Breast epithelium (tissue), 4 donors: ENCODE measurements around the gene MYBPH. TPM values are rescaled to one million over a fixed set of nuclear protein-coding genes. Genes with fewer than 3 reads are reported as not detected.

Source experiments
- DNase-seq, 2 donors: peaks; one replicate each; pipeline ENCODE4 v3.0.0-alpha.2; 2019; ENCODE audit warnings: low spot score in 2 of 2
- H3K27ac ChIP-seq, 2 donors: fragments of 200-600 bp; sonication (generic) in 1 of 2; one replicate each; pipeline ENCODE4 v1.5.1; 2016 to 2019; ENCODE audit warnings: mild to moderate bottlenecking in 1 of 2
- H3K27me3 ChIP-seq, 2 donors: fragments of 200-600 bp; sonication (generic) in 1 of 2; one replicate each; pipeline versions ENCODE4 v1.5.1 to v1.6.0; 2017 to 2019; ENCODE audit warnings: control low read depth in 1 of 2, mild to moderate bottlenecking in 1 of 2
- H3K36me3 ChIP-seq: fragments of 200-600 bp; one replicate; pipeline ENCODE4 v1.5.1; 2019
- H3K4me1 ChIP-seq, 2 donors: fragments of 200-600 bp; sonication (generic); one replicate each; pipeline ENCODE4 v1.5.1; 2016 to 2019; ENCODE audit warnings: control low read depth in 1 of 2
- H3K4me3 ChIP-seq, 3 donors: fragments of 200-600 bp; sonication (generic); 1 replicate in 2 of 3; 2 replicates in 1 of 3; pipeline ENCODE4 v1.5.1; 2016 to 2019; ENCODE audit warnings: mild to moderate bottlenecking in 3 of 3, moderate library complexity in 2 of 3
- H3K9me3 ChIP-seq, 2 donors: fragments of 200-600 bp; sonication (generic) in 1 of 2; one replicate each; pipeline ENCODE4 v1.5.1; 2016 to 2019; ENCODE audit warnings: control low read depth in 1 of 2
- POLR2A ChIP-seq: fragments of 450-650 bp; IDR thresholded peaks from one replicate; pipeline ENCODE4 v1.6.1; 2016; ENCODE audit warnings: antibody characterized with exemption, mild to moderate bottlenecking, moderate library complexity
- POLR2AphosphoS5 ChIP-seq, 3 donors: sonication (generic); formaldehyde crosslinking; IDR thresholded peaks; one replicate each; pipeline ENCODE4 v1.6.1; 2017; ENCODE audit warnings: antibody characterized with exemption in 3 of 3
- intact Hi-C: fragments of 100-400 bp; cut with DNase I; formaldehyde crosslinking; loops from one replicate; pipeline ENCODE4 v1.15.1; 2023; ENCODE audit warnings: low total_unique reads
- total RNA-seq, 3 donors: library from RNA; depleted of rRNA; stranded (reverse); fragments of >200 nt; gene quantifications; one replicate each; pipeline ENCODE4 v1.1.0, GENCODE V29; 2016
- TF ChIP-seq, protein P1 (sequence below), 3 donors: fragments of 450-650 bp; IDR thresholded peaks; one replicate each; pipeline ENCODE4 v1.5.1; 2016 to 2017; ENCODE audit warnings: antibody characterized with exemption in 3 of 3, mild to moderate bottlenecking in 3 of 3, moderate library complexity in 3 of 3

MYBPH gene
- total RNA-seq, 3 donors from 2014 or later, result 0.66 TPM; not detected in 2

DNA sequence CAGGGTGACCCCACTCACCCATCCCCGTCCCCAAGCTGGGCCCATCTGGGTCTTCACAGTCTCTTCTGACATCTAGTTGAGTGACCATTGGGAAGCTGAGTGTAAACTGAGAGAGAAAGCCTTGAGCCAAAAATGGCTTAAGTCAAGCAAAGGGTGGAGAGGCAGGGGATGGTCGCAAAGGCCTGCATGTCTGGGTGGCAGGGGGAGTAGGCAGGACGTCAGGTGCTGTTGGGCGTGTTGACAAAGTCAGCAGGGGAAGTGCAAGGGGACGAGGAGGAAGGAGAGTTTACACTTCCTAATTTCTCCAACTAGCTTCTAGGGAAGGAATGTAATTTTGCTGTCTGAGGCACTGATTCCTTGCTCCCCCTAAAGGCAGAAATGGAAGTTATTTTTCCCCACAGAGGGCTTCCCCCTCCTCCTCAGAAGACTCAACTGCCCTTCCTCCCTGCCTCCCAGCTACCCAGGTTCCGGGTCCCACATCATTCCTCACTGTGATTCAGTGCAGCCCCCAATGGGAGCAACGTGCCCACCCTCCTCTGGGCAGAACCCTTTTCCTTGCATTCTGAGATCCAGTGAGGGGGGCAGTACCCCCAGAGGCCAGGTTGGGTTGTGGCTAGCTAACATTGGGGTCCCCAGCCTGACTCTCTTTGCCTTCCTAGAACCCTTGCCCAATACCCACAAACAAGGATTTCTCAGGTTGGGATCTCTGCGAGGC lies 49.3 kb downstream of the MYBPH start:
- Histone ChIP-seq H3K4me3 (no peak overlapping the region), H3K27ac (no peak overlapping the region), H3K27me3 (no peaks in the 10 kb centered on the region), H3K4me1 (peaks cover 4 to 13% of the 10 kb centered on the region in 2 donors), H3K9me3 (no peaks in the 10 kb centered on the region), H3K36me3 (no peaks in the 10 kb centered on the region)
- intact Hi-C loops, result loop anchor here (5.0 kb wide), 1 partner anchor 91 kb away; no protein-coding TSS in a partner anchor
- TF ChIP-seq POLR2AphosphoS5 (IDR thresholded peaks at IDR 0.05), result no peak
- TF ChIP-seq, protein P1, sequence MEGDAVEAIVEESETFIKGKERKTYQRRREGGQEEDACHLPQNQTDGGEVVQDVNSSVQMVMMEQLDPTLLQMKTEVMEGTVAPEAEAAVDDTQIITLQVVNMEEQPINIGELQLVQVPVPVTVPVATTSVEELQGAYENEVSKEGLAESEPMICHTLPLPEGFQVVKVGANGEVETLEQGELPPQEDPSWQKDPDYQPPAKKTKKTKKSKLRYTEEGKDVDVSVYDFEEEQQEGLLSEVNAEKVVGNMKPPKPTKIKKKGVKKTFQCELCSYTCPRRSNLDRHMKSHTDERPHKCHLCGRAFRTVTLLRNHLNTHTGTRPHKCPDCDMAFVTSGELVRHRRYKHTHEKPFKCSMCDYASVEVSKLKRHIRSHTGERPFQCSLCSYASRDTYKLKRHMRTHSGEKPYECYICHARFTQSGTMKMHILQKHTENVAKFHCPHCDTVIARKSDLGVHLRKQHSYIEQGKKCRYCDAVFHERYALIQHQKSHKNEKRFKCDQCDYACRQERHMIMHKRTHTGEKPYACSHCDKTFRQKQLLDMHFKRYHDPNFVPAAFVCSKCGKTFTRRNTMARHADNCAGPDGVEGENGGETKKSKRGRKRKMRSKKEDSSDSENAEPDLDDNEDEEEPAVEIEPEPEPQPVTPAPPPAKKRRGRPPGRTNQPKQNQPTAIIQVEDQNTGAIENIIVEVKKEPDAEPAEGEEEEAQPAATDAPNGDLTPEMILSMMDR (IDR thresholded peaks at IDR 0.05), result no peak
- TF ChIP-seq POLR2A, result no peak
- peak in 1 of 2 donors; percentile 22 for DNase-seq

DNA sequence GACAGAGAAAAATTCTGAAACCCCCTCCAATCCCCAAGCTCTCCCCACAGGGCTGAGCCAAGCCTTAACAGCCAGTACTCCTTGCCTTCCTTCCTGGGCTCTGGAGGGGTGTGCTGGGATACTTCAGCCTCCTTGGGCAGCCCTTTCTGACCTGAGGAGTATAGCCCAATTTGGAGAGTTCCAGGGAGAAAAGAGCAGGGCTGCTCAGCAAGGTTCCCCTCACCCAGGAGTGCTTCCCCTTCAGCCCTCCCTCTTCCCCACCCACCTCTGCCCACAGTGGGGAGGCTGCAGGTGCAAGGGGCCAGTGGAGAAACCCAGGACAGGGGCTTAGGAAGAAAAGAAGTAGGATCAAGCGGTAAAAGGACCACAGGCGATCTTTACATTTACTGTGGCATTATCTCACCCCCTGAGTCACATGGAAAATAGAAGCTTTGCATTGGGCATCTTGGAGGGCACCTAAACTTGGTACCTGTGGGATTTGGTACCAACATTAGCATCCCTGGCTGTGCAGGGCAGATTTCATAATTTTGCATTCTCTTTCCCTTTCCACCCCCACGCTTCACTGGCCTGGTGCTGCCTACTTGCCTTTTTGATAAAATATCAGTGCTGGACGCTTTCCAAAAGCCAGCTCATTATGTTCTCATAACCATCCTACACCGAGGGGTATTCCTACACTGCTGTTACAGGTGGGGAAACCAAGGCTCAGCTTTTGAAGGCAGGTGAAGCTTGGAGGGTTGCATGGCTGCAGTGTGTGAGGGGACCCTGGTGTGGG lies 50.9 kb downstream of the MYBPH start:
- intact Hi-C loops, result loop anchor here (5.0 kb wide), 1 partner anchor 93 kb away; no protein-coding TSS in a partner anchor
- Histone ChIP-seq H3K4me1 (peaks cover 4 to 11% of the 10 kb centered on the region in 2 donors), H3K27ac (no peak overlapping the region), H3K4me3 (no peak overlapping the region), H3K27me3 (peaks cover 0 to 11% of the 10 kb centered on the region in 2 donors), H3K36me3 (no peaks in the 10 kb centered on the region), H3K9me3 (no peaks in the 10 kb centered on the region)
- TF ChIP-seq POLR2AphosphoS5 (IDR thresholded peaks at IDR 0.05), result no peak
- TF ChIP-seq POLR2A, result no peak
- TF ChIP-seq, protein P1 (IDR thresholded peaks at IDR 0.05), result no peak
- no peak for DNase-seq

DNA sequence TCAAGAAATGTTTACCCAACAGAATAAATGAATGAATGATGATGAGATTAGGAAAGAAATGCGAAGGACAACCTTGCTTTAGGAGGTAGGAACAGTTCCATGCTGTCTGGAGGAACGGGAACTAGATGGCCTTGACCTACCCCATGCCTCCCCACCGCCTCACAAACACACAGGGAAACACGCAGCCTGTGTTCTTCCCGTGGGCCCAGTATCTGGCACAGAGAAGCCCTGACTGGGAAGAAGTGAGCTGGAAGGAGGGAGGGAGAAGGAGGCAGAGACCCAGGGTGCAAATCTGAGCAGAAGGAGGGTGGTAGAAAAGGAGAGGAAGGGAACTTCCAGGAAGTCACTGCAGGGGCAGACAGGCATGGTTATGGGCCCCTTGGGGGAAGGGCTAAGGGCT lies 51.6 kb downstream of the MYBPH start:
- DNase-seq, result peak in 1 of 2 donors; percentile 19
- peaks cover 0 to 16% of the 10 kb centered on the region in 2 donors for H3K27me3 ChIP-seq
- TF ChIP-seq POLR2AphosphoS5 (IDR thresholded peaks at IDR 0.05) (no peak), POLR2A (no peak)
- TF ChIP-seq, protein P1 (IDR thresholded peaks at IDR 0.05), result no peak
- intact Hi-C loops, result no loop called here
- no peaks in the 10 kb centered on the region for H3K9me3 ChIP-seq
- no peak overlapping the region for H3K4me3 ChIP-seq
- peaks cover 4 to 6% of the 10 kb centered on the region in 2 donors for H3K4me1 ChIP-seq
- H3K36me3 ChIP-seq, result no peaks in the 10 kb centered on the region
- no peak overlapping the region for H3K27ac ChIP-seq

DNA sequence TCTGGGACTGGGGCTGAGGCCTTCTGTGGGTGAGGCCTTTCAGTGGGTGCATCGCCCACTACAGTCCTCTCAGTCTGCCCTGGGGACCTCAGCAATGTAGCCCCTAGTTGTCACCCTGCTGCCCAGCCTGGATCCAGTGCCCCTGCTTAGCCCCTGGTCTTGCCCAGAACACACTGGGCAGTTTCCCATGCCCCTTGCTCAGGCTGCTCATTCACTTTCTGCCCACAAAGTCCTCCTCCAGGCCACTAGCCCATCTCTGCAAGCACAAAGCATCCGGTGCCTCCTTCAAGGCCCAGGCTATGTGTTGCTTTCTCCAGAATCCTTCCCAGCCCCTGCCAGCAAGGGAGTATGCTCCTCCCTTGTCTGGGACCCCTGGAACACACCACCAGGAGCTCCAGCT lies 53.5 kb downstream of the MYBPH start:
- H3K4me3 ChIP-seq, result no peak overlapping the region
- peak in 1 of 2 donors; percentile 19 for DNase-seq

More for the DNA sequence above, 53.5 kb downstream of the MYBPH start:
- TF ChIP-seq POLR2AphosphoS5 (IDR thresholded peaks at IDR 0.05) (no peak), POLR2A (no peak)
- TF ChIP-seq, protein P1 (IDR thresholded peaks at IDR 0.05), result no peak
- Histone ChIP-seq H3K27ac (no peak overlapping the region), H3K27me3 (peaks cover 0 to 20% of the 10 kb centered on the region in 2 donors), H3K9me3 (no peaks in the 10 kb centered on the region), H3K4me1 (peaks cover 0 to under 1% of the 10 kb centered on the region in 2 donors), H3K36me3 (no peaks in the 10 kb centered on the region)
- intact Hi-C loops, result no loop called here
